Neutrophil (primary cell): ENCODE data around the gene ETFA.
"Not testable (repeated sequence)": the region's sequence is repeated elsewhere in the genome, so short reads cannot be mapped to it uniquely, and the experiment has no call there.

ENCODE experiments used
- H3K27ac ChIP-seq: fragments of 200-600 bp; sonication (generic); 2 replicates; pipeline ENCODE4 v1.5.1; 2016; ENCODE audit warnings: mild to moderate bottlenecking, moderate library complexity
- H3K27me3 ChIP-seq: fragments of 200-600 bp; sonication (generic); 2 replicates; pipeline ENCODE4 v1.6.0; 2016; ENCODE audit warnings: mild to moderate bottlenecking
- H3K36me3 ChIP-seq: fragments of 200-600 bp; sonication (generic); 2 replicates; pipeline ENCODE4 v1.5.1; 2017
- H3K4me1 ChIP-seq, 2 experiments: fragments of 200-600 bp in 1 of 2; sonication (generic) in 1 of 2; 1 replicate in 1 of 2; 2 replicates in 1 of 2; pipeline versions ENCODE4 v1.5.1 to v1.6.1; 2013 to 2016; ENCODE audit warnings: low read depth in 1 of 2, low read length in 1 of 2, mild to moderate bottlenecking in 1 of 2, moderate library complexity in 1 of 2; ENCODE audit not compliant: control insufficient read depth in 1 of 2, insufficient read depth in 1 of 2
- H3K4me3 ChIP-seq, 2 experiments: fragments of 200-600 bp in 1 of 2; sonication (generic) in 1 of 2; 1 replicate in 1 of 2; 2 replicates in 1 of 2; pipeline ENCODE4 v1.5.1; 2013 to 2016; ENCODE audit warnings: low read depth in 1 of 2, low read length in 1 of 2, mild to moderate bottlenecking in 1 of 2, moderate library complexity in 1 of 2
- H3K9me3 ChIP-seq: fragments of 200-600 bp; sonication (generic); 2 replicates; pipeline ENCODE4 v1.5.1; 2016
- CTCF ChIP-seq: fragments of 200-600 bp; sonication (generic); IDR thresholded peaks from 2 replicates; pipeline ENCODE4 v1.5.1; 2016; ENCODE audit warnings: antibody characterized with exemption

The ETFA gene

DNA sequence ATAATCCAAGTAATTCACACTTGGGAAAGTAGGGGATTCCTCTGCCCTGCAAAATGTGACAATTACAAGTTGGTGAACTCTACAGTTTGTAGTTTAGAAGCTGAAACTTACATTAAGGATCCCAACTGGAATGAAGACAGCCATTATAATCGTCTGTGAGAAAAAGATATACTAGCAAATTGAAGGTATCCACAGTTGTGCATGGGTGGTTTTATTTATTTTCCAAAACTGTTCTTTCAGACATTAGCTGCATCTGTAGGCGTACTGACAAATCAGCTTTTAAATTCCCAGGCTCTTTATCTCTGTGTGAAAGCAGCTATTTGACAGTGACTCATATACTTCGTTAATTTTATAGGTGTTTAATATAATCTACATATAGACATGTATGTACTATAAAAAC is 12.8 kb upstream of the ETFA start:
- no peaks in the 10 kb centered on the region for H3K9me3 ChIP-seq
- H3K4me1 ChIP-seq: no peaks in the 10 kb centered on the region
- no peak overlapping the region for H3K4me3 ChIP-seq
- no peaks in the 10 kb centered on the region for H3K36me3 ChIP-seq
- H3K27me3 ChIP-seq: peaks cover 96% of the 10 kb centered on the region
- TF ChIP-seq CTCF: no peak
- no peak overlapping the region for H3K27ac ChIP-seq

GRCh38 chr15:76321602-76322001 is 10.3 kb upstream of the ETFA start:
- H3K4me3 ChIP-seq: no peak overlapping the region
- no peak for TF ChIP-seq CTCF
- no peak overlapping the region for H3K27ac ChIP-seq
- H3K4me1 ChIP-seq: no peaks in the 10 kb centered on the region
- no peaks in the 10 kb centered on the region for H3K36me3 ChIP-seq
- H3K9me3 ChIP-seq: no peaks in the 10 kb centered on the region
- peaks cover 71% of the 10 kb centered on the region for H3K27me3 ChIP-seq

GRCh38 chr15:76321171-76321570 is 9.9 kb upstream of the ETFA start:
- TF ChIP-seq CTCF: no peak
- Histone ChIP-seq H3K27ac (no peak overlapping the region), H3K4me1 (no peaks in the 10 kb centered on the region), H3K36me3 (no peaks in the 10 kb centered on the region), H3K4me3 (no peak overlapping the region), H3K27me3 (peaks cover 67% of the 10 kb centered on the region), H3K9me3 (no peaks in the 10 kb centered on the region)

- TF ChIP-seq CTCF: no peak
- Histone ChIP-seq H3K27me3 (peaks cover 61% of the 10 kb centered on the region), H3K4me1 (no peaks in the 10 kb centered on the region), H3K9me3 (no peaks in the 10 kb centered on the region), H3K27ac (no peak overlapping the region), H3K4me3 (no peak overlapping the region), H3K36me3 (no peaks in the 10 kb centered on the region)
Observed at GRCh38 chr15:76320012-76320411, 8.7 kb upstream of the ETFA start.

- H3K4me3 ChIP-seq: no peak overlapping the region
- H3K27me3 ChIP-seq: peaks cover 11% of the 10 kb centered on the region
- H3K9me3 ChIP-seq: no peaks in the 10 kb centered on the region
- no peak overlapping the region for H3K27ac ChIP-seq
- H3K36me3 ChIP-seq: no peaks in the 10 kb centered on the region
- H3K4me1 ChIP-seq: peaks cover 9 to 10% of the 10 kb centered on the region in 2 experiments
- TF ChIP-seq CTCF: no peak
Observed at GRCh38 chr15:76313731-76314130, 2.5 kb upstream of the ETFA start.

DNA sequence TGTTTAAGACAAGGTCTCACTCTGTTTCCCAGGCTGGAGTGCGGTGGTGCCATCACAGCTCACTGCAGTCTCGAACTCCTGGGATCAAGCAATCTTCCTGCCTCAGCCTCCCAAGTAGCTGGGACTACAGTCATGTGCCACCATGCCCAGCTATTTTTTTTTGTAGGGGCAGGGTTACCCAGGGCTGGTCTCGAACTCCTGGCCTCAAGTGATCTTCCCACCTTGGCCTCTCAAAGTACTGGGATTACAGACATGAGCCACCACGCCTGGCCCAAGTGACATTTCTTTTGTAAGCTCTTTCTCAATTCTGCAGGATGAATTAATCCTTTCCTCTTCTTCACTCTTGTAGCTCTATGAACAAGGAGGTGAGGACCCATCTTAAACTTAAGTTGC is 1.9 kb upstream of the ETFA start:
- H3K36me3 ChIP-seq, H3K9me3 ChIP-seq, H3K4me3 ChIP-seq, H3K27ac ChIP-seq: not testable (repeated sequence)
- H3K4me1 ChIP-seq: peaks cover 9 to 10% of the 10 kb centered on the region in 2 experiments
- H3K27me3 ChIP-seq: peaks cover 11% of the 10 kb centered on the region
